ENCODE measurements around the gene RNF123.

RNF123 gene

GRCh38 chr3:49689046-49689907 is at the start of gene RNF123, which contains the start of gene MST1:
Gene RNF123, plus strand, starts transcription at chr3:49689557. Its CDS starts 1,609 bp downstream, at chr3:49691166.
Gene MST1, minus strand, starts transcription at chr3:49689474. Its CDS starts 783 bp downstream, at chr3:49688691.
- peak; percentile 95 for DNase-seq

DNA sequence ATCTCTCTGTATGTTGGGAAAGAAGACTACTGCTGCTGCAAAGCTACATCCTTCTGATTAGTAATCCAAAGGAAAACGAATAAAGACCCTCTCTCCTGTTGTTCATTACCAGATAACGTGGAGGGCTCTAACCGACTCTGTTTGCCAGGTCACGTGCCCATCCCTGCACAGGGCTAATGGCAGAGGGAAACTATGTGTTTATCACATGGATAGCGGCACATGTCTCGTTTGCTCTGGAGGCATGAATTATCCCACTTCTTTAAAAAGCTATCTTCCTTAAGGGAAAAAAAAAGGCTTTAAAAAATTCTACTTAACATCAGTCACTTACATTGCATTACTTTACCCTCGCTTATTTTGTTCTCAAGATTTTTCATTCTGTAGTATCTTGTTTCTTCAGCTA is 48.1 kb upstream of the RNF123 start:
- DNase-seq: no peak

- no peak for DNase-seq
These were observed 47.2 kb upstream of the RNF123 start for GRCh38 chr3:49641921-49642707.

- DNase-seq: no peak
These were observed 46.6 kb upstream of the RNF123 start for GRCh38 chr3:49642708-49643145.

- no peak for DNase-seq
These were observed 44.7 kb upstream of the RNF123 start for GRCh38 chr3:49644684-49645083.

GRCh38 chr3:49646236-49646635 is 43.1 kb upstream of the RNF123 start:
- DNase-seq: no peak

GRCh38 chr3:49647741-49648140 is 41.6 kb upstream of the RNF123 start:
- no peak for DNase-seq

DNA sequence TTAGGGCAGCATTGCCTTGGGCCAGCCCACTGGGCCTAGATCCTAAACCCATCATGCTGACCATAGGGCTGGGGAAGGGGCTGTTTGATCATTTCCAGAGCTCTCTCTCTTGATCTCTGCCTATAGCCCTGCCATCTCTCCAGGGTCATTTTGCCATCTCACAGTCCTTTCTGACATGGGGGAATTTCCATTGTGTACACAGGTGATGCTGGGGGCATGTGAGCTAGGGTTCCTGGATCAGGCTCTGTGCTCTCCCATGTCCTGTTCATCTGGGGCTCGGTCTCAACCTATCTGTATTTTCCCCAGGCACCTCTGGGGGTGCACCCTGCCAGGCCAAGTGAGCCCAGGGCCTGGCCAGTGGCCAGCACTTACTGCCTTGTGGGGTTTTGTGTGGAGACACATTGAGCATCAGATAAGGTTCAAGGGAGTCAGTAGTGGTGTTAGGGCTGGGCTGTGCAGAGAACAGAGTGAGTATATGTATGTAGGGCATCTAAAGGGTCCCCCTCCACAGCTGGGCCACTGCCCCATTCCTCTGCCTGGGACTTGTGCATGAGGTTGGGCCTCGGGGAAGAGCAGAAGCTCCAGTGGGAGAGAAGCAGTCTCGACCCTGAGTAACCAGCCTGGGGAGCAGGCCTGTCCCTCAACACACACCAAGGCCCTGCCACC is 40.9 kb upstream of the RNF123 start:
- no peak for DNase-seq

DNA sequence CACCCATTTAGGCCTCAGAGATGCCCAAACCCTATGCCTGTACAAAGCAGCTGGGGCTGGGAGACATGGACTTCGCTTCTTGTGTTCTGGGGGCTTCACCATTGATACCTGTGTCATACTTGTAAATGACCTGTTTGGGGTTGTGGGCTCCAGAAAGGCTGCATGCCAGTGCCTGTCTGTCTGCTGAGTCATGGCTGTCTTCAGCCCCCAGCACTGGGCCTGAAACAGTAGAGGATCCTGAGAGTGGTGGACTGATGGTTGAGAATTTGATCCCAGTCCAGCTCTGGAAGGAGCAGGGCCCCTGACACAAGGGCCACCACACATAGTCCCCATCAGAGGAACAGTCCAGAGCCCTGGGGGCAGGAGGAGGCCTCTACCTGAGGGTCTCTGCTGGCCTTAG is 39.8 kb upstream of the RNF123 start:
- no peak for DNase-seq

GRCh38 chr3:49650177-49650576 is 39.2 kb upstream of the RNF123 start:
- DNase-seq: no peak

- DNase-seq: no peak
These were observed 38.7 kb upstream of the RNF123 start for GRCh38 chr3:49650637-49651036.

GRCh38 chr3:49652218-49652902 is 37.0 kb upstream of the RNF123 start:
- DNase-seq: no peak

DNA sequence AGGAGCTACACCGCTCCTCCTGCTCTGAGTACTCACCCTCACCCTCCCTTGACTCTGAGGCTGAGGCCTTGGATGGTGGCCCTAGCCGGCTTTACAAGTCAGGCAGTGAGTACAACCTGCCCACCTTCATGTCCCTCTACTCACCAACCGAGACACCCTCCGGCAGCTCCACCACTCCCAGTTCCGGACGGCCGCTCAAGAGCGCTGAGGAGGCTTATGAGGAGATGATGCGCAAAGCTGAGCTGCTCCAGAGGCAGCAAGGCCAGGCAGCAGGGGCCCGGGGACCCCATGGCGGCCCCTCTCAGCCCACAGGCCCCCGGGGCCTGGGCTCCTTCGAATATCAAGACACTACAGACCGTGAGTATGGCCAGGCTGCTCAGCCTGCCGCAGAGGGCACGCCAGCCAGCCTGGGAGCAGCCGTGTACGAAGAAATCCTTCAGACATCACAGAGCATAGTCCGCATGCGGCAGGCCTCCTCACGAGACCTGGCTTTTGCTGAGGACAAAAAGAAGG is 36.4 kb upstream of the RNF123 start:
- no peak for DNase-seq

DNA sequence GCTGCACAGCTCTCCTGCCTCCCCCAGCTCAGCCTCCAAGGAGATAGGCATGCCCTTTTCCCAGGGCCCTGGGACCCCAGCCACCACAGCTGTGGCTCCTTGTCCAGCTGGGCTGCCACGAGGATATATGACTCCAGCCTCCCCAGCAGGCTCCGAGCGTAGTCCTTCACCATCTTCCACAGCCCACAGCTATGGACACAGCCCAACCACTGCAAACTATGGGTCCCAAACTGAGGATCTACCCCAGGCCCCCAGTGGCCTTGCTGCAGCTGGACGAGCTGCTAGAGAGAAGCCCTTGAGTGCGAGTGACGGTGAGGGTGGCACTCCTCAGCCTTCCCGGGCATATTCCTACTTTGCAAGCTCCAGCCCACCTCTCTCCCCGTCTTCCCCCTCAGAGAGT is 35.7 kb upstream of the RNF123 start:
- no peak for DNase-seq

- no peak for DNase-seq
These were observed 35.1 kb upstream of the RNF123 start for GRCh38 chr3:49654176-49654825.

DNA sequence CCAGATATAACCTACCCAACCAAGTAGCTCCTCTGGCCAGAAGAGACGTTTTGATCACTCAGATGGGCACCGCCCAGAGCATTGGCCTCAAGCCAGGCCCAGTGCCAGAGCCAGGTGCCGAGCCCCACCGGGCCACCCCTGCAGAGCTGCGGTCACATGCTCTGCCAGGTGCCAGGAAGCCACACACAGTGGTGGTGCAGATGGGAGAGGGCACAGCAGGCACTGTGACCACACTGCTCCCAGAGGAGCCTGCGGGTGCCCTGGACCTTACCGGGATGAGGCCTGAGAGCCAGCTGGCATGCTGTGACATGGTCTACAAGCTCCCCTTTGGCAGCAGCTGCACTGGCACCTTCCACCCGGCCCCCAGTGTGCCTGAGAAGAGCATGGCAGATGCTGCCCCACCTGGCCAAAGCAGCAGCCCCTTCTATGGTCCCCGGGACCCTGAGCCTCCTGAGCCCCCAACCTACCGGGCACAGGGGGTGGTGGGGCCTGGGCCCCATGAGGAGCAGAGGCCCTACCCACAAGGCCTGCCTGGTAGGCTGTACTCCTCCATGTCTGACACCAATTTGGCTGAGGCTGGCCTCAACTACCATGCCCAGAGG is 34.3 kb upstream of the RNF123 start:
- no peak for DNase-seq

GRCh38 chr3:49655731-49656285 is 33.5 kb upstream of the RNF123 start:
- no peak for DNase-seq

GRCh38 chr3:49656541-49657112 is 32.7 kb upstream of the RNF123 start:
- DNase-seq: no peak

- DNase-seq: no peak
These were observed 32.0 kb upstream of the RNF123 start for GRCh38 chr3:49657208-49657915.

GRCh38 chr3:49658711-49659110 is 30.6 kb upstream of the RNF123 start:
- no peak for DNase-seq
